ENCODE data around the gene ADAMTS10. TPM values are rescaled to one million over a fixed set of nuclear protein-coding genes. Genes with fewer than 3 reads are reported as not detected.

The ADAMTS10 gene
- total and polyA plus RNA-seq, 2 donors = 19.6 to 41.7 TPM

- WGBS = 97% methylated on average over 20 of the region's 20 CpGs
- H3K27ac ChIP-seq (ENCODE audit: low read depth in 1 of 2, low read length in 1 of 2) = no peak overlapping the region
- no peaks in the 10 kb centered on the region for H3K36me3 ChIP-seq (ENCODE audit: control insufficient read depth in 2 of 2, insufficient read depth in 2 of 2, low read length in 1 of 2)
- no peaks in the 10 kb centered on the region for H3K9me3 ChIP-seq (ENCODE audit: control insufficient read depth in 2 of 2, insufficient read depth in 1 of 2, low read length in 1 of 2)
- no peak overlapping the region for H3K4me3 ChIP-seq (ENCODE audit: low read length in 2 of 2)
- no peak for DNase-seq (ENCODE audit: low read depth in 6 of 9, low spot score in 9 of 9)
- H3K4me1 ChIP-seq (ENCODE audit: control insufficient read depth in 2 of 2, insufficient read depth in 2 of 2, low read length in 2 of 2) = no peaks in the 10 kb centered on the region
- H3K27me3 ChIP-seq (ENCODE audit: control insufficient read depth in 2 of 2, insufficient read depth in 1 of 2, low read length in 1 of 2) = no peaks in the 10 kb centered on the region
Measured at GRCh38 chr19:8544168-8544567, 66.3 kb downstream of the ADAMTS10 start.

GRCh38 chr19:8539621-8540149 is 70.8 kb downstream of the ADAMTS10 start:
- Histone ChIP-seq H3K36me3 (ENCODE audit: control insufficient read depth in 2 of 2, insufficient read depth in 2 of 2, low read length in 1 of 2) (no peaks in the 10 kb centered on the region), H3K27me3 (ENCODE audit: control insufficient read depth in 2 of 2, insufficient read depth in 1 of 2, low read length in 1 of 2) (no peaks in the 10 kb centered on the region), H3K4me3 (ENCODE audit: low read length in 2 of 2) (no peak overlapping the region), H3K27ac (ENCODE audit: low read depth in 1 of 2, low read length in 1 of 2) (no peak overlapping the region), H3K9me3 (ENCODE audit: control insufficient read depth in 2 of 2, insufficient read depth in 1 of 2, low read length in 1 of 2) (no peaks in the 10 kb centered on the region), H3K4me1 (ENCODE audit: control insufficient read depth in 2 of 2, insufficient read depth in 2 of 2, low read length in 2 of 2) (no peaks in the 10 kb centered on the region)
- no peak for DNase-seq (ENCODE audit: low read depth in 6 of 9, low spot score in 9 of 9)
- 99% methylated on average over 12 of the region's 12 CpGs for WGBS

- Histone ChIP-seq H3K4me1 (ENCODE audit: control insufficient read depth in 2 of 2, insufficient read depth in 2 of 2, low read length in 2 of 2) (no peaks in the 10 kb centered on the region), H3K4me3 (ENCODE audit: low read length in 2 of 2) (no peak overlapping the region), H3K27me3 (ENCODE audit: control insufficient read depth in 2 of 2, insufficient read depth in 1 of 2, low read length in 1 of 2) (no peaks in the 10 kb centered on the region), H3K27ac (ENCODE audit: low read depth in 1 of 2, low read length in 1 of 2) (no peak overlapping the region), H3K36me3 (ENCODE audit: control insufficient read depth in 2 of 2, insufficient read depth in 2 of 2, low read length in 1 of 2) (no peaks in the 10 kb centered on the region), H3K9me3 (ENCODE audit: control insufficient read depth in 2 of 2, insufficient read depth in 1 of 2, low read length in 1 of 2) (no peaks in the 10 kb centered on the region)
- 96% methylated on average over 3 of the region's 3 CpGs for WGBS
- DNase-seq (ENCODE audit: low read depth in 6 of 9, low spot score in 9 of 9) = no peak
Measured at GRCh38 chr19:8537099-8537498, 73.4 kb downstream of the ADAMTS10 start.

- H3K4me1 ChIP-seq (ENCODE audit: control insufficient read depth in 2 of 2, insufficient read depth in 2 of 2, low read length in 2 of 2) = no peaks in the 10 kb centered on the region
- no peak overlapping the region for H3K4me3 ChIP-seq (ENCODE audit: low read length in 2 of 2)
- H3K9me3 ChIP-seq (ENCODE audit: control insufficient read depth in 2 of 2, insufficient read depth in 1 of 2, low read length in 1 of 2) = no peaks in the 10 kb centered on the region
- DNase-seq (ENCODE audit: low read depth in 6 of 9, low spot score in 9 of 9) = no peak
- WGBS = 97% methylated on average over 22 of the region's 22 CpGs
- no peak overlapping the region for H3K27ac ChIP-seq (ENCODE audit: low read depth in 1 of 2, low read length in 1 of 2)
- H3K27me3 ChIP-seq (ENCODE audit: control insufficient read depth in 2 of 2, insufficient read depth in 1 of 2, low read length in 1 of 2) = no peaks in the 10 kb centered on the region
- H3K36me3 ChIP-seq (ENCODE audit: control insufficient read depth in 2 of 2, insufficient read depth in 2 of 2, low read length in 1 of 2) = no peaks in the 10 kb centered on the region
Measured at GRCh38 chr19:8536282-8536681, 74.2 kb downstream of the ADAMTS10 start.

GRCh38 chr19:8532225-8532624 is 78.3 kb downstream of the ADAMTS10 start:
- H3K27ac ChIP-seq (ENCODE audit: low read depth in 1 of 2, low read length in 1 of 2) = no peak overlapping the region
- peaks cover 0 to 11% of the 10 kb centered on the region in 2 donors for H3K9me3 ChIP-seq (ENCODE audit: control insufficient read depth in 2 of 2, insufficient read depth in 1 of 2, low read length in 1 of 2)
- 97% methylated on average over 2 of the region's 2 CpGs for WGBS
- no peak for DNase-seq (ENCODE audit: low read depth in 6 of 9, low spot score in 9 of 9)
- no peaks in the 10 kb centered on the region for H3K4me1 ChIP-seq (ENCODE audit: control insufficient read depth in 2 of 2, insufficient read depth in 2 of 2, low read length in 2 of 2)
- no peak overlapping the region for H3K4me3 ChIP-seq (ENCODE audit: low read length in 2 of 2)
- H3K27me3 ChIP-seq (ENCODE audit: control insufficient read depth in 2 of 2, insufficient read depth in 1 of 2, low read length in 1 of 2) = no peaks in the 10 kb centered on the region
- H3K36me3 ChIP-seq (ENCODE audit: control insufficient read depth in 2 of 2, insufficient read depth in 2 of 2, low read length in 1 of 2) = no peaks in the 10 kb centered on the region

DNA sequence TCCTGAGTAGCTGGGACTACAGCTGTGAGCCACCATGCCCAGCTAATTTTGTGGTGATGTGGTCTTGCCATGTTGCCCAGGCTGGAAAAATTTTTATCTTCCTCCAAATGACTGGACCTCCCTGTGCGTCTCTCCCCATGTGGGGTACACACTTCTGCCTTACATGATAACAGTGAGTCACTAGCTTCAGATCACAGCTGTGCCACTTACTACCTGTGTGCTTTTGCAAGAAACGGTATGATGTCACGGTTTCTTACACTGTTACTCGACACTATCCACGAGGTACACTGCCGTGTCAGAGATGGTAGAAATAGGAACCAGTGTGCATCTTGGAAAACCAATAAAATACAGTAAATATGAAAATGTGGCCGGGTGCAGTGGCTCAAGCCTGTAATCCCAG is 79.0 kb downstream of the ADAMTS10 start:
- Histone ChIP-seq H3K4me3 (ENCODE audit: low read length in 2 of 2) (no peak overlapping the region), H3K9me3 (ENCODE audit: control insufficient read depth in 2 of 2, insufficient read depth in 1 of 2, low read length in 1 of 2) (peaks cover 0 to 18% of the 10 kb centered on the region in 2 donors), H3K36me3 (ENCODE audit: control insufficient read depth in 2 of 2, insufficient read depth in 2 of 2, low read length in 1 of 2) (no peaks in the 10 kb centered on the region), H3K27me3 (ENCODE audit: control insufficient read depth in 2 of 2, insufficient read depth in 1 of 2, low read length in 1 of 2) (no peaks in the 10 kb centered on the region), H3K27ac (ENCODE audit: low read depth in 1 of 2, low read length in 1 of 2) (no peak overlapping the region), H3K4me1 (ENCODE audit: control insufficient read depth in 2 of 2, insufficient read depth in 2 of 2, low read length in 2 of 2) (no peaks in the 10 kb centered on the region)
- DNase-seq (ENCODE audit: low read depth in 6 of 9, low spot score in 9 of 9) = no peak
- WGBS = 91% methylated on average over 7 of the region's 7 CpGs

Other genes with a start within 250 kb of the ADAMTS10 start
- 0.42 TPM for gene ANGPTL4, start 246.6 kb downstream of the ADAMTS10 start, total RNA-seq
- gene ANGPTL4, start 246.6 kb downstream of the ADAMTS10 start, polyA plus RNA-seq = 14.4 TPM
- 5.6 TPM for gene RAB11B, start 220.4 kb downstream of the ADAMTS10 start, total RNA-seq
- 81.9 TPM for gene RAB11B, start 220.4 kb downstream of the ADAMTS10 start, polyA plus RNA-seq
- 24.5 TPM for gene MARCHF2, start 197.4 kb downstream of the ADAMTS10 start, total RNA-seq
- 30.7 TPM for gene MARCHF2, start 197.4 kb downstream of the ADAMTS10 start, polyA plus RNA-seq
- 92.7 TPM for gene HNRNPM, start 165.7 kb downstream of the ADAMTS10 start, total RNA-seq
- 123 TPM for gene HNRNPM, start 165.7 kb downstream of the ADAMTS10 start, polyA plus RNA-seq
- 0.80 TPM for gene PRAM1, start 108.1 kb downstream of the ADAMTS10 start, total RNA-seq
- gene PRAM1, start 108.1 kb downstream of the ADAMTS10 start, polyA plus RNA-seq = 7.5 TPM
- gene ZNF414, start 96.5 kb downstream of the ADAMTS10 start, total RNA-seq = 2.1 TPM
- 27.6 TPM for gene ZNF414, start 96.5 kb downstream of the ADAMTS10 start, polyA plus RNA-seq
- 9.9 TPM for gene MYO1F, start 33.3 kb downstream of the ADAMTS10 start, total RNA-seq
- 20.8 TPM for gene MYO1F, start 33.3 kb downstream of the ADAMTS10 start, polyA plus RNA-seq
- not detected for gene NFILZ, start 19.9 kb upstream of the ADAMTS10 start, total RNA-seq
- gene NFILZ, start 19.9 kb upstream of the ADAMTS10 start, polyA plus RNA-seq = not detected
- not detected for gene ACTL9, start 88.1 kb upstream of the ADAMTS10 start, total RNA-seq
- not detected for gene ACTL9, start 88.1 kb upstream of the ADAMTS10 start, polyA plus RNA-seq
- gene OR2Z1, start 110.9 kb upstream of the ADAMTS10 start, total RNA-seq = not detected
- not detected for gene OR2Z1, start 110.9 kb upstream of the ADAMTS10 start, polyA plus RNA-seq
- gene ZNF558, start 221.6 kb upstream of the ADAMTS10 start, total RNA-seq = 20.4 TPM
- 36.1 TPM for gene ZNF558, start 221.6 kb upstream of the ADAMTS10 start, polyA plus RNA-seq
- gene MBD3L1, start 221.7 kb upstream of the ADAMTS10 start, total RNA-seq = not detected
- not detected for gene MBD3L1, start 221.7 kb upstream of the ADAMTS10 start, polyA plus RNA-seq

Measured in thymus (tissue), 11 donors.